GM18861 (cell line): Measurements from ENCODE around the gene GOLGA8J.
"Not testable (repeated sequence)": the region's sequence is repeated elsewhere in the genome, so short reads cannot be mapped to it uniquely, and the experiment has no call there.

Experiments used
- ATAC-seq: cut with Tn5 transposase; IDR thresholded peaks from one replicate; pipeline ENCODE4 v1.9.1; 2021; ENCODE audit not compliant: unreplicated experiment

The GOLGA8J gene, protein sequence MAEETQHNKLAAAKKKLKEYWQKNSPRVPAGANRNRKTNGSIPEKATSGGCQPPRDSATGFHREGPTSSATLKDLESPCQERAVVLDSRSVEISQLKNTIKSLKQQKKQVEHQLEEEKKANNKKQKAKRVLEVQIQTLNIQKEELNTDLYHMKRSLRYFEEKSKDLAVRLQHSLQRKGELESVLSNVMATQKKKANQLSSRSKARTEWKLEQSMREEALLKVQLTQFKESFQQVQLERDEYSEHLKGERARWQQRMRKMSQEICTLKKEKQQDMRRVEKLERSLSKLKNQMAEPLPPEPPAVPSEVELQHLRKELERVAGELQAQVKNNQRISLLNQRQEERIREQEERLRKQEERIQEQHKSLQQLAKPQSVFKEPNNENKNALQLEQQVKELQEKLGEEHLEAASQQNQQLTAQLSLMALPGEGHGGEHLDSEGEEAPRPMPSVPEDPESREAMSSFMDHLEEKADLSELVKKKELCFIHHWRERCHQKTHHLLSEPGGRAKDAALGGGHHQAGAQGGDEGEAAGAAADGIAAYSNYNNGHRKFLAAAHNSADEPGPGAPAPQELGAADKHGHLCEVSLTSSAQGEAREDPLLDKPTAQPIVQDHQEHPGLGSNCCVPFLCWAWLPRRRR

DNA sequence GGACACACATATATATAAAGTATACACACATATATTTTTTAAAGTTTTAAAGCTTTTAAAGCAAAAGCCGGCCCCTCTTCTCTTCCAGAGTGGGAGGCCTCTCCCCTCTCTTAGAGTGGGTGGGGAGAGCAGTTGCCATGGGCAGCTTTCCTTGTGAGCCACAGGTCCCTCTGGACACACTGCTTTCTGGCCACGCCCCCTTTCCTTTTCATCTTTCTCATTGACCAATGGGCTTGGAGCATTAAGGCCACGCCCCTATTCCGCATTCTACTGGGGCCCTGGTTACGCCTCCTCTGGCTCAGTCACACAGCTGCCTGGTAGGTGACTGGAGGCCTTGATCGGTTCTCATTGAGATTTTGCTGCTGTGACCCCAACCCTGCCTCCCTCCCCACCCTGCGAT is at the start of gene GOLGA8J:
Gene GOLGA8J (plus strand): TSS at position 301 of the 400 bp plus-strand sequence. CDS start 98 bp downstream, at position 399.
- ATAC-seq: not testable (repeated sequence)

DNA sequence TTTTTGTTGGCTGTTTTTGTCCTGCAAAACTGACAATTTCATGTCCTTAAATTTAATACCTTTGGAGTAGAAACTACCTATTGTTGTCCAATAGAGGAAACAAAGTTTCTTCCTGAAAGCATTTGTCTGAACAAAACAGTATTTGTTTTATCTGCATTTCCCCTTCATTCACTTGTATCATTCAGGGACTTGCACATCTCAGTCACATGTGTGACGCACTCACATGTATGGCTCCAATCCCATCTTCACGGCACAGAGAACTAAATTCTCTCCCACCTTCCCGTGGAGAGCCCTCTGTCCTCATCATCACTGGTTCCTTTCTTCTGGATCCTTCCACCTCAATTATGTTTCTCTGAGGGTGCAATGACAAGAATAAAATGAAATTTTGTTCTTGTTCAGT is 49.5 kb upstream of the GOLGA8J start:
- ATAC-seq: no peak

DNA sequence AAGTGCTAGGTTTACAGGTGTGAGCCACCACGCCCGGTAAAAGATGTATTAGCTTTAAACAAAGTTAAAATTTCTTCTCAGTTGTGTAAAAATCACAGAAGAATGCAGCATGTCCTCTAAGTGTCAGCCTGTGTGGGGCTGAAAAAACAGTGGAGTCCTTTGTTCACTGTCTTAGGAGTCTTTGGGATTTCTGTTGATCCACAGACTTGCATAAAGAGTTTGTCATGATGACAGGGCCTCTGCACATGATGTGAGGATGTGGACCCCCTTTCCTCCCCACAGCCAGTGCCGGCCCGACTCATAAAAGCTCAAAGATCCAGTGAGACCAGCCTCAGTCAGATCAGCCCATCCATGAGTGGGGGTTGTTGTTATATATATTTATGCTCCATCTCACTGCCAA is 49.0 kb upstream of the GOLGA8J start:
- no peak for ATAC-seq

- no peak for ATAC-seq
Measured at GRCh38 chr15:30036036-30036703, 46.6 kb upstream of the GOLGA8J start.

DNA sequence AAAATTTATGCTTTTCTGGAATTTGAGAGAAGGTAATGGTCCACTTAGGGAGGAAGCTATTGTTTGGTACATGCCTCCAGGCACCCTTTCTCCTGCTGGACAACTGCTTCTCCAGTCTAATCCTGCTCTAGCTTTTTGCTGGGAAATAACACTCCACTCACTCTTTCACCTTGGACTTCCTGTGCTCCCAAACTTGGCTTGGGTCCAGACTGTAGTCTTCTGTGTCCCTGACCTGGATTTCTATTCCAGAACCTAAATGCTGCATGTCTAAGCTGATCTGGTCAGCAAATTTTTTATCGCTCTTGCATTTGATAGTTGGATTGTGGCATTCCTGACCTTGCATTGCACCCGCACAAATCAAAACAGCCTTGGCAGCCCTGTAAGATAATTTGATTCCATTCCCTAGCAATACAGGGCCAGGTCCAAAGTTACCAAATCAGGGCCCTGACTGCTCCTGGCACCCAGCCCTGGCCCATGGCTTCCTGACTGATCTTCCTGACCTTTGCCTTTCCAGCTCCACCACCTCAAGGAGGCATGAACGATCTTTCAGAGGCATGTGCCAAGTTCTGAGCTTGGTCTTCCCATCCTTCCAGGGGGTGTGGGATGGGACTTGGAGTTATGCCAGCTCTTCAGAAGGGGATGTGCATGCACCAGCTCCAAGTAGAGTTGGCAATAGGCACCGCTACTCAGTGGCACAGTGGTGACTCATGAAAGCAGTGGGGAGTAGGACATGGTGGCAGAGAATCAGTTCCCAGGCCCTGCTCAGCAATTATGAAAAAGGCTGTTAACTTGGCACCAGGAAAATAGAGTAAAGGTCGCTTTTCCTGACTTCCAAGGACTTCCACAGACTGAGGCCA is 43.9 kb upstream of the GOLGA8J start:
- no peak for ATAC-seq

GRCh38 chr15:30041868-30042267 is 40.9 kb upstream of the GOLGA8J start:
- ATAC-seq: no peak

- no peak for ATAC-seq
Measured at GRCh38 chr15:30042556-30042955, 40.2 kb upstream of the GOLGA8J start.

- no peak for ATAC-seq
Measured at GRCh38 chr15:30043211-30043655, 39.5 kb upstream of the GOLGA8J start.

DNA sequence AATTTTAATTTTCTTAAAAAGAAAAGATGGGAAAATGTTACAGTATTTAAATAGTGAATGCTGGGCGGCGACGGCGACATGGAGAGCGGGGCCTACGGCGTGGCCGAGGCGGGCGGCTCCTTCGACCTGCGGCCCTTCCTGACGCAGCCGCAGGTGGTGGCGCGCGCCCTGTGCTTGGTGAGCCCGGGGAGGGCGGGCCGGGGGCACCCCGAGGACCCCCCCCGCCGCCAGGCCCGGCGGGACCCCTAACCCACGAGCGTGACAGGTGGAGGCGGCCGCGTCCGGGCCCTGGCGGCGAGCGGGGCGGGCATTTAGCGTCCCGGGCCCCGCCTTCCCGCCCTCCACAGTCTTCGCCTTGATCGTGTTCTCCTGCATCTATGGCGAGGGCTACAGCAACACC is 38.4 kb upstream of the GOLGA8J start:
- ATAC-seq: no peak

DNA sequence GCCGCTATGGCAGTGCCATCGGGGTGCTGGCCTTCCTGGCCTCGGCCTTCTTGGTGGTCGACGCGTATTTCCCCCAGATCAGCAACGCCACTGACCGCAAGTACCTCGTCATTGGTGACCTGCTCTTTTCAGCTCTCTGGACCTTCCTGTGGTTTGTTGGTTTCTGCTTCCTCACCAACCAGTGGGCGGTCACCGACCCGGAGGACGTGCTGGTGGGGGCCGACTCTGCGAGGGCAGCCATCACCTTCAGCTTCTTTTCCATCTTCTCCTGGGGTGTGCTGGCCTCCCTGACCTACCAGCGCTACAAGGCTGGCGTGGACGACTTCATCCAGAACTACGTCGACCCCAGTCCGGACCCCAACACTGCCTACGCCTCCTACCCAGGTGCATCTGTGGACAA is 37.9 kb upstream of the GOLGA8J start:
- ATAC-seq: not testable (repeated sequence)

- not testable (repeated sequence) for ATAC-seq
Measured at GRCh38 chr15:30045248-30046041, 37.3 kb upstream of the GOLGA8J start.

- no peak for ATAC-seq
Measured at GRCh38 chr15:30046430-30046829, 36.3 kb upstream of the GOLGA8J start.

DNA sequence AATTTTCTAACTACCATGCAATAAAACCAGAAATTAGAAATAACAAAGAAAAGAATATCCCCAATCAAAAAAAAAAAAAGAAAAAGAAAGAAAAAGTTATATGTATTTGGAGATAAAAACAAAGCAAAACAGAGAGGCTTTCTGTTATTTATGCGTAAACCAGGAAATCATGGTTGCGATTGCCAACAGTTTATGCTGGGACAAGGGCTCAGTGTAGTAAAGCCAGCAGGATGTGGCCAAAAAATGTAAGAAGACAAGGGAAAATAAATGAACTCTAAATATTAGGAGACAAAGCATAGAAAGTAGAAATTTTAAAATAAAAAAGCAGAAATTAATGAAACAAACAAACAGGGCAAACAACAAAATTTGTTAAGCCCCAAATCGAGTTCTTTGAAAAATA is 27.2 kb upstream of the GOLGA8J start:
- ATAC-seq: no peak

DNA sequence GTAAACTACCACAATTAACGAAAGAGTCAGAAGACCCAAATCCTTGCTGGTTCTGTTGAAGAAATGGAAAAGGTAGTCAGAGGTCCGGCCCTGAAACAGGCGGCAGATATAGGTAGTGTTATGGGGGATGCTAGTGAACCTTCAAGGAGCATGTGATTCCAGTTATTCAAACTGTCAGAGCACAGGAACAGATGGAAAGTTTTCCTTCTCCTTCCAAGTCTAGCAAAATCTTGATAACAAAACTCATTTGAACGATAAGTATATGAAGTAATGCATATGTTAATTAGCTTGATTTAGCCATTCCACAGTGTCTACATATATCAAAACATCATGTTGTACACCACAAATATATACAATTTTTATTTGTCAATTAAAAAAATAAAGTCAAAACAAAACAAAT is 26.6 kb upstream of the GOLGA8J start:
- no peak for ATAC-seq

- ATAC-seq: no peak
Measured at GRCh38 chr15:30059771-30060170, 23.0 kb upstream of the GOLGA8J start.

DNA sequence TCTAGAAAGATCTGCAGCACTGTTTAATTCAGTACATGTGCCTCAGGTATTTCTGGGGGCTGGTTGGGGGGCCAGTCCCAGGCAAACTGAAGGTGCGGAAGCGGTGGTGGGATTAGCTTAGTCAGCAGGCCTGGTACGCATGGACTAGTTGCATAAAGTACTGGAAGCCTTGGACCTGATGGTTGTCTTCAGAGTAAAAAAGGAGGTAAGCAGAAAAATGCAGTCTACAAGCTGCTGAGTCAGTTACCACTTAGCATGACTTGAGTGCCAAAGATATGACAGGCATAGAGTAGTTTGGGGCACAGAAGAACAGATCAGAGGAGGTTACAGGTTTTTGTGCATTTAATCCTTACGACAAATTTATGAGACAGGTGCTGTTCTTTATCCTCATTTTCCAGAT is 19.9 kb upstream of the GOLGA8J start:
- ATAC-seq: no peak

DNA sequence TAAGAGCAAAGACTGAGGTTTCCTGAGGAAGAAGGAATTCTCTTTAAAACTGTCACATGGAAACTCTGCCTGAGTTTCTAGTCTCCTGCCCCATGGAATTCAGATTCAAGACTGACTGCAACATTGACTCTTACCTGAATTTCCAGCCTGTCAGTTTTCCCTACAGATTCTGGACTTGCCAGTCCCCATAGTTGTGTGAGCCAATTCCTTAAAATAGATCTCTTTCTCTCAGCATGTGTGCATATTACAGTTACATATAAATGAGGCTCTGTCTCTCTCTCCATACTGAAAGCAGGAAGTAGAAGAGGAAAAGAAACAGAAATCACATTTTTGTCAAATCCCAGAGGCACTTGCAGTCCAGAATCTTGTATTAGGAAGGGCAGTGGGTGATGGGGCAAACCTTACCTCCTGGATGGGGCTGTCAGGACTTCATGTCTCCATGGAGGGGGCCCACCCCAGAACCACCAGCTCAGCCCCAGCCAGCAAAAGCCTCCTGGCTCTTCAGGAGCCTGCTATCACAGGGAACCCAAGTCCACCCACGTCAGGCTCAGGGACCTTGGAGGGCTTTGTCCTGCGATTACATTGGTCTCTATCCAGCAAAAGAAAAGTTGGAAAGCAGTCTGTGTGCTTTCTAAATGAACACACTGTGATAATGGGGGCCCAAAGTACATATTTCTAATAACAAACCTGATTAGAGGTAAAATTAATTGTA is 18.8 kb upstream of the GOLGA8J start:
- ATAC-seq: no peak

- ATAC-seq: no peak
Measured at GRCh38 chr15:30065025-30065801, 17.5 kb upstream of the GOLGA8J start.

- no peak for ATAC-seq
Measured at GRCh38 chr15:30068326-30068725, 14.4 kb upstream of the GOLGA8J start.
